GM23338 (cell line): ENCODE results near the gene TTYH3. TPM values are rescaled to one million over a fixed set of nuclear protein-coding genes. Genes with fewer than 3 reads are reported as not detected.

Experiments used
- ATAC-seq: fragments of 200-7000 bp; cut with Tn5 transposase; 3 replicates; pipeline ENCODE4 v1.9.1; 2020
- DNase-seq: peaks from one replicate; pipeline ENCODE4 v3.0.0-alpha.2; 2015; ENCODE audit warnings: low spot score
- H2AFZ ChIP-seq: fragments of 200-600 bp; sonication (generic); 2 replicates; pipeline ENCODE4 v1.8.0; 2016; ENCODE audit warnings: antibody characterized with exemption, mild to moderate bottlenecking, moderate library complexity
- H3F3A ChIP-seq: fragments of 200-600 bp; sonication (generic); replicated peaks from 2 replicates; pipeline ENCODE4 v1.8.0; 2017; ENCODE audit warnings: antibody characterized with exemption, mixed run types, low read depth
- H3K27ac ChIP-seq: fragments of 200-600 bp; sonication (generic); 2 replicates; pipeline ENCODE4 v1.6.1; 2016; ENCODE audit warnings: low read depth
- H3K27me3 ChIP-seq: fragments of 200-600 bp; sonication (generic); 2 replicates; pipeline ENCODE4 v1.8.0; 2016; ENCODE audit warnings: mild to moderate bottlenecking, mixed run types, moderate library complexity; ENCODE audit not compliant: insufficient read depth
- H3K36me3 ChIP-seq: fragments of 200-600 bp; sonication (generic); 2 replicates; pipeline ENCODE4 v1.8.0; 2016; ENCODE audit warnings: mild to moderate bottlenecking; ENCODE audit not compliant: insufficient read depth
- H3K4me1 ChIP-seq: fragments of 200-600 bp; sonication (generic); 2 replicates; pipeline ENCODE4 v1.8.0; 2016; ENCODE audit warnings: mild to moderate bottlenecking, moderate library complexity; ENCODE audit not compliant: insufficient read depth
- H3K4me2 ChIP-seq: fragments of 200-600 bp; sonication (generic); 2 replicates; pipeline ENCODE4 v1.7.1; 2017; ENCODE audit warnings: mixed run types
- H3K4me3 ChIP-seq: fragments of 200-600 bp; sonication (generic); 2 replicates; pipeline ENCODE4 v1.6.1; 2016; ENCODE audit warnings: mixed run types
- H3K79me2 ChIP-seq: fragments of 200-600 bp; sonication (generic); replicated peaks from 2 replicates; pipeline ENCODE4 v1.8.0; 2017; ENCODE audit warnings: mild to moderate bottlenecking; ENCODE audit not compliant: insufficient read depth
- H3K9me2 ChIP-seq: fragments of 200-600 bp; sonication (generic); 2 replicates; pipeline ENCODE4 v1.8.0; 2017; ENCODE audit not compliant: insufficient read depth
- H4K20me1 ChIP-seq: fragments of 200-600 bp; sonication (generic); replicated peaks from 2 replicates; pipeline ENCODE4 v1.8.0; 2017; ENCODE audit warnings: mild to moderate bottlenecking; ENCODE audit not compliant: insufficient read depth
- H3K27ac Mint-ChIP-seq: 2 replicates; pipeline ENCODE4 v1.8.0; 2020; ENCODE audit warnings: inconsistent platforms, mild to moderate bottlenecking, moderate library complexity, mixed read lengths
- H3K27me3 Mint-ChIP-seq: 3 replicates; pipeline ENCODE4 v1.8.0; 2022; ENCODE audit warnings: low read depth, mild to moderate bottlenecking, moderate library complexity, mixed read lengths, inconsistent platforms; ENCODE audit not compliant: insufficient read depth, poor library complexity
- H3K36me3 Mint-ChIP-seq: 3 replicates; pipeline ENCODE4 v1.8.0; 2021; ENCODE audit warnings: low read depth, mild to moderate bottlenecking, inconsistent platforms, moderate library complexity, mixed read lengths
- H3K4me1 Mint-ChIP-seq: 3 replicates; pipeline ENCODE4 v1.8.0; 2020; ENCODE audit warnings: mild to moderate bottlenecking, inconsistent platforms, mixed read lengths
- H3K4me3 Mint-ChIP-seq: 3 replicates; pipeline ENCODE4 v1.8.0; 2021; ENCODE audit warnings: moderate library complexity, mild to moderate bottlenecking, inconsistent platforms, mixed read lengths
- H3K9me3 Mint-ChIP-seq: 3 replicates; pipeline ENCODE4 v1.8.0; 2020; ENCODE audit warnings: moderate library complexity, mild to moderate bottlenecking, inconsistent platforms, mixed read lengths
- CREB1 ChIP-seq: fragments of 250-450 bp; sonication (Bioruptor Pico); IDR thresholded peaks from 2 replicates; pipeline ENCODE4 v1.5.0; 2020; ENCODE audit warnings: low read depth, mild to moderate bottlenecking, moderate library complexity
- ETS1 ChIP-seq: IDR thresholded peaks from 2 replicates; pipeline ENCODE4 v1.6.1; 2016; ENCODE audit warnings: antibody characterized with exemption
- EZH2 ChIP-seq: fragments of 200-600 bp; sonication (generic); IDR thresholded peaks from one replicate; pipeline ENCODE4 v1.8.0; 2017; ENCODE audit warnings: antibody characterized with exemption, mild to moderate bottlenecking, low read depth; ENCODE audit not compliant: unreplicated experiment
- EZH2phosphoT487 ChIP-seq: fragments of 200-600 bp; sonication (generic); IDR thresholded peaks from one replicate; pipeline ENCODE4 v1.8.1; 2018; ENCODE audit warnings: antibody characterized with exemption; ENCODE audit not compliant: unreplicated experiment
- JUNB ChIP-seq: IDR thresholded peaks from one replicate; pipeline ENCODE4 v1.6.1; 2016; ENCODE audit warnings: antibody characterized with exemption; ENCODE audit not compliant: unreplicated experiment
- REST ChIP-seq: IDR thresholded peaks from one replicate; pipeline ENCODE4 v1.6.1; 2018; ENCODE audit warnings: antibody characterized with exemption; ENCODE audit not compliant: unreplicated experiment
- STAT1 ChIP-seq: IDR thresholded peaks from one replicate; pipeline ENCODE4 v1.6.1; 2016; ENCODE audit warnings: antibody characterized with exemption; ENCODE audit not compliant: unreplicated experiment
- ZNF114 ChIP-seq: fragments of 250-450 bp; sonication (Bioruptor Pico); IDR thresholded peaks from 2 replicates; pipeline ENCODE4 v1.5.0; 2020; ENCODE audit warnings: mild to moderate bottlenecking, moderate library complexity
- ZNF462 ChIP-seq: fragments of 250-450 bp; sonication (Bioruptor Pico); IDR thresholded peaks from 2 replicates; pipeline ENCODE4 v1.5.0; 2020; ENCODE audit warnings: mild to moderate bottlenecking, moderate library complexity
- polyA plus RNA-seq: library from polyadenylated mRNA; unstranded; fragments of >200 nt; fragmentation: Nextera tagmentation; extraction: Ambion mirVana; gene quantifications from 2 replicates; pipeline ENCODE4 v1.2.1, GENCODE V29; 2016
- total RNA-seq: library from RNA; depleted of rRNA; stranded (reverse); fragments of >200 nt; shearing (Covaris generic); gene quantifications from 2 replicates; pipeline ENCODE4 v1.2.3, GENCODE V29; 2014

The TTYH3 gene
- total and polyA plus RNA-seq, 2 experiments from 2014 or later = 59.6 to 126 TPM

- TF ChIP-seq REST (no peak), EZH2phosphoT487 (no peak), EZH2 (no peak)
Observed at GRCh38 chr7:2628130-2628482, 3.7 kb upstream of the TTYH3 start (continued).

GRCh38 chr7:2628891-2629290 lies 2.9 kb upstream of the TTYH3 start:
- Mint-ChIP-seq H3K27ac (no peak overlapping the region), H3K9me3 (no peaks in the 10 kb centered on the region)
- no peak for ATAC-seq

More at GRCh38 chr7:2628891-2629290, 2.9 kb upstream of the TTYH3 start:
- Histone ChIP-seq H3K27me3 (no peaks in the 10 kb centered on the region), H3K4me2 (no peak overlapping the region), H3K27ac (no peak overlapping the region), H3F3A (peaks cover 12% of the 10 kb centered on the region; the same call in 1 of the 2 replicates), H3K9me2 (no peaks in the 10 kb centered on the region), H3K4me1 (peaks cover 12% of the 10 kb centered on the region; the same call in 1 of the 2 replicates), H3K4me3 (no peak overlapping the region), H2AFZ (no peak overlapping the region), H3K36me3 (no peaks in the 10 kb centered on the region), H4K20me1 (peaks cover 5% of the 10 kb centered on the region; the same call in 1 of the 2 replicates), H3K79me2 (peaks cover 19% of the 10 kb centered on the region)
- TF ChIP-seq JUNB = no peak
- TF ChIP-seq EZH2 = no peak
- TF ChIP-seq ZNF462 (CRISPR knock-in tag) = no peak
- TF ChIP-seq ZNF114 (CRISPR knock-in tag) = no peak
- no peak for TF ChIP-seq ETS1
- no peak for TF ChIP-seq STAT1
- TF ChIP-seq EZH2phosphoT487 = no peak
- TF ChIP-seq CREB1 (CRISPR knock-in tag) = no peak
- no peak overlapping the region for H3K4me3 Mint-ChIP-seq
- peaks cover 10% of the 10 kb centered on the region for H3K27me3 Mint-ChIP-seq
- DNase-seq = no peak
- H3K4me1 Mint-ChIP-seq = peaks cover 14% of the 10 kb centered on the region
- no peaks in the 10 kb centered on the region for H3K36me3 Mint-ChIP-seq
